Central memory CD4-positive, alpha-beta T cell (primary cell): Measurements from ENCODE around the gene PABPC1L2B.
"Not testable (repeated sequence)": the region's sequence is repeated elsewhere in the genome, so short reads cannot be mapped to it uniquely, and the experiment has no call there.

Experiments
- DNase-seq: peaks from one replicate; pipeline ENCODE4 v3.0.0; 2022
- total RNA-seq, 3 experiments: gene quantifications; one replicate each; lab custom pipeline; 2026; lab: John Stamatoyannopoulos, UW

The PABPC1L2B gene
- 0 reads per million in 3 experiments for total RNA-seq

DNA sequence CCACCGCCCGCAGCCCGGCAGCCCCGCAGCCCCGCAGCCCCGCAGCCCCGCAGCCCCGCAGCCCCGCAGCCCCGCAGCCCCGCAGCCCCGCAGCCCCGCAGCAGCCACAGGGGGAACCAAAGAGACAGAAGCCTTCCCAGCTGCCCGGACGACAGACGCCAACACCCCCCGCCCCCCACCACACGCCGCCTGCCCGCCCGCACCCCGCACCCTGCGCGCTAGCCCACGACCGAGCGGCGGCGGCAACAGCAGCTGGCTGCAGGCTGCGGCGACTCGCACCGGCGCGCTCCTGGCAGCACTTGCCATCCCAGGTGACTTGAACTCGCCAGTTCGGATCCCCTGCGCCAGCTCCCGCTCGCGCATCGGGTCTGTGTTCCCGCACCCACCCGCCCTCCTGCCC, at the start of gene PABPC1L2B:
PABPC1L2B (plus strand) TSS at position 207 of the 400 bp plus-strand sequence. CDS start 704 bp downstream, outside the sequence.
- not testable (repeated sequence) for DNase-seq

GRCh38 chrX:72959971-72960370, 42.8 kb upstream of the PABPC1L2B start:
- DNase-seq = not testable (repeated sequence)

- DNase-seq = not testable (repeated sequence)
Observed at GRCh38 chrX:72971859-72972258, 30.9 kb upstream of the PABPC1L2B start.

GRCh38 chrX:72974885-72975284, 27.9 kb upstream of the PABPC1L2B start:
- not testable (repeated sequence) for DNase-seq

GRCh38 chrX:72980894-72981469, 21.8 kb upstream of the PABPC1L2B start:
- not testable (repeated sequence) for DNase-seq

DNA sequence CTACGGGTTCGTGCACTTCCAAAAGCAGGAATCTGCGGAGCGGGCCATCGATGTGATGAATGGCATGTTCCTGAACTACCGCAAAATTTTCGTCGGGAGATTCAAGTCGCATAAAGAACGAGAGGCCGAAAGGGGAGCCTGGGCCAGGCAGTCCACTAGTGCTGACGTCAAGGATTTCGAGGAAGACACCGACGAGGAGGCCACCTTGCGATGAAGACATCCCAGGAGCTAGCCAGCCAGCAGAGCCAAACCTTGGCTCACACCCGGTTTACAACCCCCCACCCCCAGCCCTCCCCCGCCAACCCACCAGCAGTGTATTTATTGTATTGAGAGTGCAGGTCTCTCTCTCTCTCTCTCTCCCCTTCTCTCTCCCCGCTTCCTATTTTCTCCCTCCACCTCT, 1.3 kb downstream of the PABPC1L2B start:
- not testable (repeated sequence) for DNase-seq

GRCh38 chrX:73021361-73022092, 18.8 kb downstream of the PABPC1L2B start:
- DNase-seq = no peak

GRCh38 chrX:73022093-73022445, 19.3 kb downstream of the PABPC1L2B start:
- DNase-seq = not testable (repeated sequence)

GRCh38 chrX:73028876-73029275, 26.1 kb downstream of the PABPC1L2B start:
- DNase-seq = no peak
